Stomach (tissue), 9 donors: ENCODE results near the gene RNF224. TPM values are rescaled to one million over a fixed set of nuclear protein-coding genes. Genes with fewer than 3 reads are reported as not detected.

Experiments
- DNase-seq, 2 donors: peaks; one replicate each; pipeline versions ENCODE4 v3.0.0 to v3.0.0-alpha.2; 2013 to 2019
- H3K27ac ChIP-seq, 5 donors: fragments of 200-600 bp in 4 of 5; sonication (generic) in 4 of 5; one replicate each; pipeline ENCODE4 v1.5.1; 2013 to 2019; ENCODE audit warnings: mild to moderate bottlenecking in 1 of 5, moderate library complexity in 1 of 5
- H3K27me3 ChIP-seq, 3 donors: fragments of 200-600 bp; sonication (generic); one replicate each; pipeline ENCODE4 v1.5.1; 2017 to 2019; ENCODE audit warnings: mixed run types in 1 of 3
- H3K36me3 ChIP-seq, 4 donors: fragments of 200-600 bp; sonication (generic); 1 replicate in 3 of 4; 2 replicates in 1 of 4; pipeline ENCODE4 v1.5.1; 2016 to 2019
- H3K4me1 ChIP-seq, 4 donors: fragments of 200-600 bp; sonication (generic); one replicate each; pipeline ENCODE4 v1.5.1; 2016 to 2019
- H3K4me3 ChIP-seq, 4 donors: fragments of 200-600 bp; sonication (generic) in 3 of 4; one replicate each; pipeline ENCODE4 v1.5.1; 2016 to 2019; ENCODE audit warnings: mild to moderate bottlenecking in 1 of 4
- H3K9me3 ChIP-seq, 4 donors: fragments of 200-600 bp; sonication (generic); one replicate each; pipeline ENCODE4 v1.5.1; 2016 to 2019
- CTCF ChIP-seq, 7 experiments: fragments of 450-650 bp in 4 of 7; fragments of 200-600 bp in 3 of 7; sonication (generic) in 3 of 7; IDR thresholded peaks; one replicate each; pipeline ENCODE4 v1.5.1; 2016 to 2019; ENCODE audit warnings: antibody characterized with exemption in 7 of 7, control low read depth in 2 of 7, mild to moderate bottlenecking in 1 of 7
- EP300 ChIP-seq: sonication (generic); formaldehyde crosslinking; IDR thresholded peaks from one replicate; pipeline ENCODE4 v1.6.1; 2017; ENCODE audit warnings: antibody characterized with exemption
- POLR2A ChIP-seq, 4 donors: fragments of 450-650 bp; IDR thresholded peaks; one replicate each; pipeline ENCODE4 v1.6.1; 2016; ENCODE audit warnings: antibody characterized with exemption in 4 of 4, control low read depth in 2 of 4, mild to moderate bottlenecking in 1 of 4, moderate library complexity in 1 of 4
- POLR2AphosphoS5 ChIP-seq, 3 donors: sonication (generic); formaldehyde crosslinking; IDR thresholded peaks; one replicate each; pipeline ENCODE4 v1.6.1; 2016; ENCODE audit warnings: antibody characterized with exemption in 3 of 3
- WGBS, 5 donors: extraction: QIAGEN DNeasy Blood & Tissue Kit in 3 of 5; methylation state at CpG; one replicate each; pipeline versions ENCODE4 v1.1.5 to v1.1.7; 2013 to 2018; 5-methylcytosine and 5-hydroxymethylcytosine counted together
- intact Hi-C: fragments of 100-400 bp; cut with DNase I; formaldehyde crosslinking; loops from one replicate; pipeline ENCODE4 v1.15.1; 2023; ENCODE audit warnings: low total_unique reads
- polyA plus RNA-seq, 3 donors: library from polyadenylated mRNA; stranded (reverse); fragments of 200-250 nt; gene quantifications; one replicate each; pipeline ENCODE4 v1.2.3, GENCODE V29; 2013
- total RNA-seq, 5 donors: library from RNA; depleted of rRNA; stranded (reverse); fragments of >200 nt; gene quantifications; one replicate each; pipeline versions ENCODE4 v1.1.0 to v1.2.3, GENCODE V29; 2014 to 2016
- donor health status: healthy with polysubstance abuse.
- donor health status: Bipolar disorder and iron deficiency.
- donor health status: healthy.

RNF224 gene
- total and polyA plus RNA-seq, 8 donors, result 1.0 TPM; not detected in 7

GRCh38 chr9:137216188-137216965 lies 10.9 kb upstream of the RNF224 start:
- WGBS, 5 donors, result 88 to 95% (median 93%) methylated on average over 18 to 30 of the region's 30 CpGs
- Histone ChIP-seq H3K27ac (peak overlapping the region; percentile 87 to 91 (median 89)), H3K4me1 (peaks cover 19 to 51% (median 48%) of the 10 kb centered on the region in 4 donors), H3K9me3 (no peaks in the 10 kb centered on the region), H3K27me3 (peaks cover 0 to 5% (median 0%) of the 10 kb centered on the region in 3 donors), H3K4me3 (peak overlapping the region in 1 of 4 donors; percentile 45), H3K36me3 (peaks cover 10 to 42% (median 19%) of the 10 kb centered on the region in 4 donors)
- no peak for DNase-seq
- intact Hi-C loops, result no loop called here
- TF ChIP-seq CTCF (IDR thresholded peaks at IDR 0.05), result no peak
- no peak for TF ChIP-seq POLR2A (IDR thresholded peaks at IDR 0.05)
- no peak for TF ChIP-seq POLR2AphosphoS5 (IDR thresholded peaks at IDR 0.05)
- TF ChIP-seq EP300, result no peak

- intact Hi-C loops, result no loop called here
- Histone ChIP-seq H3K27ac (peak overlapping the region; percentile 87 to 91 (median 89)), H3K4me3 (peak overlapping the region; percentile 36 to 46 (median 42)), H3K27me3 (peaks cover 0 to 12% (median 0%) of the 10 kb centered on the region in 3 donors), H3K4me1 (peaks cover 27 to 59% (median 56%) of the 10 kb centered on the region in 4 donors), H3K9me3 (no peaks in the 10 kb centered on the region), H3K36me3 (peaks cover 10 to 41% (median 19%) of the 10 kb centered on the region in 4 donors)
- TF ChIP-seq CTCF (IDR thresholded peaks at IDR 0.05) (no peak), POLR2A (IDR thresholded peaks at IDR 0.05) (peak in 1 of 4 donors; percentile 85), POLR2AphosphoS5 (IDR thresholded peaks at IDR 0.05) (peak in 2 of 3 donors; percentile 91 to 96)
- WGBS, 5 donors, result 27 to 48% (median 31%) methylated on average over 31 to 36 of the region's 36 CpGs
- peak; percentile 93 to 95 for DNase-seq
Observed at GRCh38 chr9:137217276-137218211, 9.8 kb upstream of the RNF224 start.

GRCh38 chr9:137218212-137218753 lies 9.0 kb upstream of the RNF224 start:
- H3K27ac ChIP-seq, result peak overlapping the region; percentile 87 to 91 (median 89)
- TF ChIP-seq EP300, result no peak
- no peak for TF ChIP-seq POLR2AphosphoS5 (IDR thresholded peaks at IDR 0.05)
- no peak for TF ChIP-seq CTCF (IDR thresholded peaks at IDR 0.05)
- no peak for TF ChIP-seq POLR2A (IDR thresholded peaks at IDR 0.05)
- H3K36me3 ChIP-seq, result peaks cover 10 to 34% (median 19%) of the 10 kb centered on the region in 4 donors
- peaks cover 0 to 14% (median 0%) of the 10 kb centered on the region in 3 donors for H3K27me3 ChIP-seq
- 45 to 73% (median 50%) methylated on average over 7 to 30 of the region's 30 CpGs for WGBS, 5 donors
- intact Hi-C loops, result no loop called here
- H3K4me3 ChIP-seq, result peak overlapping the region; percentile 36 to 46 (median 42)
- no peak for DNase-seq
- H3K4me1 ChIP-seq, result peaks cover 34 to 65% (median 63%) of the 10 kb centered on the region in 4 donors
- H3K9me3 ChIP-seq, result no peaks in the 10 kb centered on the region
